Activated CD8-positive, alpha-beta memory T cell treated with anti-CD3 and anti-CD28 coated beads for 48 hours (primary cell): Measurements from ENCODE around the gene GRIN2C.

Source experiments
- DNase-seq, 3 experiments: peaks; one replicate each; pipeline ENCODE4 v3.0.0-alpha.2; 2020; ENCODE audit warnings: low read depth in 2 of 3, low spot score in 2 of 3

Gene GRIN2C

GRCh38 chr17:74822939-74823367 lies 36.7 kb downstream of the GRIN2C start:
- no peak for DNase-seq

GRCh38 chr17:74822335-74822938 lies 37.2 kb downstream of the GRIN2C start:
- no peak for DNase-seq

GRCh38 chr17:74821655-74822334 lies 37.9 kb downstream of the GRIN2C start:
- DNase-seq = no peak

- DNase-seq = no peak
These were observed 39.8 kb downstream of the GRIN2C start for GRCh38 chr17:74819801-74820436.

- DNase-seq = no peak
These were observed 41.3 kb downstream of the GRIN2C start for GRCh38 chr17:74818291-74818938.

GRCh38 chr17:74816905-74817620 lies 42.6 kb downstream of the GRIN2C start:
- DNase-seq = no peak

- DNase-seq = no peak
These were observed 43.9 kb downstream of the GRIN2C start for GRCh38 chr17:74815550-74816370.

GRCh38 chr17:74815067-74815466 lies 44.6 kb downstream of the GRIN2C start:
- no peak for DNase-seq

- DNase-seq = no peak
These were observed 45.2 kb downstream of the GRIN2C start for GRCh38 chr17:74814453-74814852.

GRCh38 chr17:74812109-74813009 lies 47.3 kb downstream of the GRIN2C start:
- DNase-seq = no peak

GRCh38 chr17:74810699-74811485 lies 48.8 kb downstream of the GRIN2C start:
- DNase-seq = no peak

GRCh38 chr17:74808714-74809430 lies 50.8 kb downstream of the GRIN2C start:
- DNase-seq = no peak

- no peak for DNase-seq
These were observed 51.8 kb downstream of the GRIN2C start for GRCh38 chr17:74807925-74808324.

- no peak for DNase-seq
These were observed 52.2 kb downstream of the GRIN2C start for GRCh38 chr17:74807441-74807840.

GRCh38 chr17:74806334-74806733 lies 53.4 kb downstream of the GRIN2C start:
- no peak for DNase-seq

GRCh38 chr17:74805591-74805991 lies 54.1 kb downstream of the GRIN2C start:
- no peak for DNase-seq

GRCh38 chr17:74804683-74805082 lies 55.0 kb downstream of the GRIN2C start:
- no peak for DNase-seq

GRCh38 chr17:74803971-74804370 lies 55.7 kb downstream of the GRIN2C start:
- no peak for DNase-seq
